ENCODE data around the gene RUNX2. TPM values are rescaled to one million over a fixed set of nuclear protein-coding genes. Genes with fewer than 3 reads are reported as not detected.

RUNX2 gene
- total and polyA plus RNA-seq, 4 donors, result 0.09 to 1.5 (median 0.75) TPM

DNA sequence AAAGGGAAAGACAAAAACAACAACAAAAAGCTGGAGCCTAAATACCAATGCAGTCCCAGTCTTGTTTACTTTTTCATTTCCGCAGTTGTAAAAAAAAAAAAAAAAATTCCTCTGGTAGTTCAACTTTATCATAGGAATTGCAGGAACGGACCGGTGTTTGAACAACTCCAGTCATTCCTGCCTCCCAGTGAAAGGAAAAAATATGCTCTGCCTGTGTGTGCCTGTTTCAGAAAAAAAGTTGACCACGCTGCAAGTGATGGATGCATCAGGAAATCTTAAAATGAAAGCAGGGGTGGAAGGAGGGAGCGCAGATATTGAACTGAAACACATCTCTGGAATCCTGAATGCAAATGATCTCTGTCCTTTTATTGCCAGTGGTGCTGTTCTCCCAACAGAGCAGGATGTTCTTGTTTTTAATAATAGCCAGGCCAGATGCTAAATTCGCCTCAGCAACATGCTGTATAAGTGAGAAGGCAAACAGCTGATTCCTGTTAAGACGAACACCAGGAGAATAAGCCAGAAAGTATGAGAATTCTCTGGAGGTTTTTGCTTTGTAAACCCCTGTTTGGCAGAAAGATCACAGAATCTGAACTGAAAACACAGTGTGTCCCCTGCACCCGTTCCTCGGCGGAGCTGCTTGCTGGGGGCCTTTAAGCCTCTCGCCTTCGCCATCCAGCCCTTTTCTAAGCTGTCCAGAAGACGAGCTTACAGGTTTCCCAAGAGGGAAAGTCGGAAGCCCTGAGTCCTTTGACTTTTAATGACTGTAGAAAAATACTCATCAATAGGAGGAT is 228.0 kb downstream of the RUNX2 start:
- TF ChIP-seq, protein P1, sequence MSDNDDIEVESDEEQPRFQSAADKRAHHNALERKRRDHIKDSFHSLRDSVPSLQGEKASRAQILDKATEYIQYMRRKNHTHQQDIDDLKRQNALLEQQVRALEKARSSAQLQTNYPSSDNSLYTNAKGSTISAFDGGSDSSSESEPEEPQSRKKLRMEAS (IDR thresholded peaks at IDR 0.05), result no peak
- TF ChIP-seq RAD21 (IDR thresholded peaks at IDR 0.05), result peak in 1 of 2 donors; percentile 10
- peak; percentile 23 for TF ChIP-seq NR2F2 (IDR thresholded peaks at IDR 0.05)
- TF ChIP-seq GABPA (IDR thresholded peaks at IDR 0.05 in 1 of 2, conservative IDR thresholded peaks at IDR 0.05 in 1 of 2), result no peak
- Histone ChIP-seq H3K4me1 (ENCODE audit: control insufficient read depth in 4 of 4, insufficient read depth in 4 of 4, low read length in 3 of 4) (no peaks in the 10 kb centered on the region), H3K9ac (ENCODE audit: low read depth in 1 of 2, low read length in 2 of 2) (no peak overlapping the region), H3K36me3 (ENCODE audit: control insufficient read depth in 4 of 4, insufficient read depth in 3 of 4, low read depth in 1 of 4, low read length in 3 of 4) (no peaks in the 10 kb centered on the region), H3K27me3 (ENCODE audit: control insufficient read depth in 4 of 4, insufficient read depth in 4 of 4, low read length in 3 of 4) (no peaks in the 10 kb centered on the region), H3K27ac (ENCODE audit: low read depth in 1 of 2, low read length in 2 of 2) (no peak overlapping the region), H3K9me3 (ENCODE audit: control insufficient read depth in 4 of 4, low read length in 3 of 4) (no peaks in the 10 kb centered on the region), H3K4me3 (ENCODE audit: low read depth in 1 of 3, low read length in 3 of 3) (no peak overlapping the region)
- 69% methylated on average over 14 of the region's 14 CpGs for WGBS
- no peak for DNase-seq (ENCODE audit: low spot score)

- Histone ChIP-seq H3K4me1 (ENCODE audit: control insufficient read depth in 4 of 4, insufficient read depth in 4 of 4, low read length in 3 of 4) (no peaks in the 10 kb centered on the region), H3K36me3 (ENCODE audit: control insufficient read depth in 4 of 4, insufficient read depth in 3 of 4, low read depth in 1 of 4, low read length in 3 of 4) (no peaks in the 10 kb centered on the region), H3K27ac (ENCODE audit: low read depth in 1 of 2, low read length in 2 of 2) (no peak overlapping the region), H3K27me3 (ENCODE audit: control insufficient read depth in 4 of 4, insufficient read depth in 4 of 4, low read length in 3 of 4) (no peaks in the 10 kb centered on the region), H3K9me3 (ENCODE audit: control insufficient read depth in 4 of 4, low read length in 3 of 4) (no peaks in the 10 kb centered on the region), H3K4me3 (ENCODE audit: low read depth in 1 of 3, low read length in 3 of 3) (no peak overlapping the region), H3K9ac (ENCODE audit: low read depth in 1 of 2, low read length in 2 of 2) (no peak overlapping the region)
- TF ChIP-seq, protein P1 (IDR thresholded peaks at IDR 0.05), result no peak
- TF ChIP-seq RAD21 (IDR thresholded peaks at IDR 0.05), result no peak
- no peak for TF ChIP-seq RXRA (IDR thresholded peaks at IDR 0.05)
- DNase-seq (ENCODE audit: low spot score), result no peak
- WGBS, result 86% methylated on average over 5 of the region's 5 CpGs
Measured at GRCh38 chr6:45556828-45557227, 228.7 kb downstream of the RUNX2 start.

GRCh38 chr6:45557454-45557853 is 229.3 kb downstream of the RUNX2 start:
- Histone ChIP-seq H3K4me3 (ENCODE audit: low read depth in 1 of 3, low read length in 3 of 3) (no peak overlapping the region), H3K27ac (ENCODE audit: low read depth in 1 of 2, low read length in 2 of 2) (no peak overlapping the region), H3K36me3 (ENCODE audit: control insufficient read depth in 4 of 4, insufficient read depth in 3 of 4, low read depth in 1 of 4, low read length in 3 of 4) (no peaks in the 10 kb centered on the region), H3K4me1 (ENCODE audit: control insufficient read depth in 4 of 4, insufficient read depth in 4 of 4, low read length in 3 of 4) (no peaks in the 10 kb centered on the region), H3K9me3 (ENCODE audit: control insufficient read depth in 4 of 4, low read length in 3 of 4) (no peaks in the 10 kb centered on the region), H3K9ac (ENCODE audit: low read depth in 1 of 2, low read length in 2 of 2) (no peak overlapping the region), H3K27me3 (ENCODE audit: control insufficient read depth in 4 of 4, insufficient read depth in 4 of 4, low read length in 3 of 4) (no peaks in the 10 kb centered on the region)
- WGBS, result 71% methylated on average over 2 of the region's 2 CpGs
- DNase-seq (ENCODE audit: low spot score), result no peak
- TF ChIP-seq ZBTB33 (IDR thresholded peaks at IDR 0.05), result no peak
- TF ChIP-seq YY1 (IDR thresholded peaks at IDR 0.05), result no peak
- no peak for TF ChIP-seq GABPA (IDR thresholded peaks at IDR 0.05 in 1 of 2, conservative IDR thresholded peaks at IDR 0.05 in 1 of 2)
- no peak for TF ChIP-seq EGR1 (IDR thresholded peaks at IDR 0.05; ENCODE audit: low read depth in 2 of 2)
- no peak for TF ChIP-seq REST (IDR thresholded peaks at IDR 0.05)
- no peak for TF ChIP-seq RAD21 (IDR thresholded peaks at IDR 0.05)
- no peak for TF ChIP-seq HNF4A (conservative IDR thresholded peaks at IDR 0.05)
- TF ChIP-seq FOXA2 (IDR thresholded peaks at IDR 0.05), result no peak

All from liver (tissue), 9 donors.